Ectodermal cell (in vitro differentiated cells): ENCODE results near the gene RAB11A.

Experiments used
- H3K27ac ChIP-seq: 2 replicates; pipeline ENCODE4 v1.7.0; 2013; ENCODE audit warnings: mild to moderate bottlenecking, low read depth, low read length; ENCODE audit not compliant: insufficient read depth, poor library complexity, severe bottlenecking
- H3K27me3 ChIP-seq: 2 replicates; pipeline ENCODE4 v1.7.0; 2013; ENCODE audit warnings: mild to moderate bottlenecking, low read length; ENCODE audit not compliant: insufficient read depth, control insufficient read depth, poor library complexity, severe bottlenecking
- H3K36me3 ChIP-seq: one replicate; pipeline ENCODE4 v1.7.0; 2013; ENCODE audit warnings: low read length; ENCODE audit not compliant: control insufficient read depth, insufficient read depth
- H3K4me1 ChIP-seq: one replicate; pipeline ENCODE4 v1.7.0; 2013; ENCODE audit warnings: low read length; ENCODE audit not compliant: control insufficient read depth, insufficient read depth
- H3K4me3 ChIP-seq: 2 replicates; pipeline ENCODE4 v1.7.0; 2013; ENCODE audit warnings: low read depth, low read length, control low read depth; ENCODE audit not compliant: insufficient read depth
- H3K9me3 ChIP-seq: 2 replicates; pipeline ENCODE4 v1.7.0; 2013; ENCODE audit warnings: mild to moderate bottlenecking, low read length, moderate library complexity; ENCODE audit not compliant: control insufficient read depth
- WGBS, 2 experiments: methylation state at CpG; one replicate each; pipeline ENCODE4 v1.1.7; 2013; ENCODE audit warnings: missing lambda C conversion rate in 2 of 2; 5-methylcytosine and 5-hydroxymethylcytosine counted together

The RAB11A gene

GRCh38 chr15:65904301-65904700 is 35.0 kb downstream of the RAB11A start:
- Histone ChIP-seq H3K9me3 (no peaks in the 10 kb centered on the region), H3K36me3 (peaks cover under 1% of the 10 kb centered on the region), H3K4me1 (no peaks in the 10 kb centered on the region), H3K27ac (no peak overlapping the region), H3K4me3 (no peak overlapping the region), H3K27me3 (no peaks in the 10 kb centered on the region)
- 92 to 98% methylated on average over 4 of the region's 4 CpGs for WGBS, 2 experiments

GRCh38 chr15:65906396-65906795 is 37.1 kb downstream of the RAB11A start:
- Histone ChIP-seq H3K4me3 (no peak overlapping the region), H3K4me1 (no peaks in the 10 kb centered on the region), H3K36me3 (no peaks in the 10 kb centered on the region), H3K9me3 (no peaks in the 10 kb centered on the region), H3K27me3 (no peaks in the 10 kb centered on the region), H3K27ac (no peak overlapping the region)
- WGBS, 2 experiments: no CpG with 5 or more reads among the region's 1 CpG

GRCh38 chr15:65907661-65908060 is 38.4 kb downstream of the RAB11A start:
- H3K4me3 ChIP-seq: no peak overlapping the region
- 97 to 99% methylated on average over 3 of the region's 3 CpGs for WGBS, 2 experiments
- no peaks in the 10 kb centered on the region for H3K27me3 ChIP-seq
- H3K36me3 ChIP-seq: no peaks in the 10 kb centered on the region
- no peak overlapping the region for H3K27ac ChIP-seq
- H3K9me3 ChIP-seq: no peaks in the 10 kb centered on the region
- H3K4me1 ChIP-seq: no peaks in the 10 kb centered on the region

- Histone ChIP-seq H3K4me3 (no peak overlapping the region), H3K27ac (no peak overlapping the region), H3K27me3 (no peaks in the 10 kb centered on the region), H3K4me1 (no peaks in the 10 kb centered on the region), H3K36me3 (no peaks in the 10 kb centered on the region), H3K9me3 (no peaks in the 10 kb centered on the region)
- WGBS, 2 experiments: 93 to 95% methylated on average over 4 of the region's 4 CpGs
Observed at GRCh38 chr15:65908876-65909275, 39.6 kb downstream of the RAB11A start.

- 97 to 99% methylated on average over 3 of the region's 3 CpGs for WGBS, 2 experiments
- Histone ChIP-seq H3K36me3 (no peaks in the 10 kb centered on the region), H3K4me3 (no peak overlapping the region)
Observed at GRCh38 chr15:65909831-65910230, 40.5 kb downstream of the RAB11A start.

GRCh38 chr15:65910341-65910740 is 41.0 kb downstream of the RAB11A start:
- H3K36me3 ChIP-seq: no peaks in the 10 kb centered on the region
- H3K9me3 ChIP-seq: no peaks in the 10 kb centered on the region
- 95 to 97% methylated on average over 4 of the region's 4 CpGs for WGBS, 2 experiments
- H3K27ac ChIP-seq: no peak overlapping the region
- no peaks in the 10 kb centered on the region for H3K4me1 ChIP-seq
- no peaks in the 10 kb centered on the region for H3K27me3 ChIP-seq
- H3K4me3 ChIP-seq: no peak overlapping the region

More at GRCh38 chr15:65909831-65910230, 40.5 kb downstream of the RAB11A start:
- no peaks in the 10 kb centered on the region for H3K9me3 ChIP-seq
- no peaks in the 10 kb centered on the region for H3K4me1 ChIP-seq
- no peak overlapping the region for H3K27ac ChIP-seq
- no peaks in the 10 kb centered on the region for H3K27me3 ChIP-seq

GRCh38 chr15:65912235-65912634 is 42.9 kb downstream of the RAB11A start:
- Histone ChIP-seq H3K27me3 (no peaks in the 10 kb centered on the region), H3K9me3 (no peaks in the 10 kb centered on the region), H3K4me3 (no peak overlapping the region), H3K27ac (no peak overlapping the region), H3K36me3 (no peaks in the 10 kb centered on the region), H3K4me1 (peaks cover 9% of the 10 kb centered on the region)
- WGBS, 2 experiments: 94 to 95% methylated on average over 2 of the region's 2 CpGs

- Histone ChIP-seq H3K27me3 (no peaks in the 10 kb centered on the region), H3K36me3 (no peaks in the 10 kb centered on the region), H3K4me1 (peaks cover 9% of the 10 kb centered on the region), H3K27ac (no peak overlapping the region), H3K4me3 (no peak overlapping the region), H3K9me3 (no peaks in the 10 kb centered on the region)
- 93 to 97% methylated on average over 12 of the region's 13 CpGs for WGBS, 2 experiments
Observed at GRCh38 chr15:65913631-65914199, 44.4 kb downstream of the RAB11A start.

- Histone ChIP-seq H3K27me3 (no peaks in the 10 kb centered on the region), H3K4me1 (peaks cover 9% of the 10 kb centered on the region), H3K4me3 (no peak overlapping the region), H3K36me3 (no peaks in the 10 kb centered on the region), H3K27ac (no peak overlapping the region), H3K9me3 (no peaks in the 10 kb centered on the region)
- 88% methylated on average over 4 of the region's 4 CpGs for WGBS, 2 experiments
Observed at GRCh38 chr15:65914386-65914785, 45.1 kb downstream of the RAB11A start.

- H3K27me3 ChIP-seq: no peaks in the 10 kb centered on the region
- H3K4me1 ChIP-seq: peaks cover 9% of the 10 kb centered on the region
- 93 to 94% methylated on average over 8 of the region's 8 CpGs for WGBS, 2 experiments
- no peak overlapping the region for H3K27ac ChIP-seq
- H3K4me3 ChIP-seq: no peak overlapping the region
- H3K9me3 ChIP-seq: no peaks in the 10 kb centered on the region
- no peaks in the 10 kb centered on the region for H3K36me3 ChIP-seq
Observed at GRCh38 chr15:65914981-65915925, 46.0 kb downstream of the RAB11A start.
